Upper lobe of left lung (tissue), 6 donors: ENCODE results near the gene ZFP28. TPM values are rescaled to one million over a fixed set of nuclear protein-coding genes. Genes with fewer than 3 reads are reported as not detected.
A peak's percentile ranks its signal among the peaks of the same experiment; 100 is the strongest.

Experiments used
- ATAC-seq, 2 donors: fragments of 200-7000 bp; cut with Tn5 transposase; one replicate each; pipeline ENCODE4 v1.9.1; 2022; ENCODE audit warnings: mild to moderate bottlenecking in 2 of 2, moderate library complexity in 2 of 2; ENCODE audit not compliant: low FRiP score in 2 of 2
- DNase-seq, 2 donors: peaks; one replicate each; pipeline ENCODE4 v3.0.0-alpha.2; 2019 to 2020
- H3K27ac ChIP-seq, 4 donors: fragments of 200-600 bp; sonication (generic); one replicate each; pipeline ENCODE4 v1.5.1; 2016 to 2019
- H3K27me3 ChIP-seq, 4 donors: fragments of 200-600 bp; sonication (generic); one replicate each; pipeline ENCODE4 v1.5.1; 2017 to 2019
- H3K36me3 ChIP-seq, 4 donors: fragments of 200-600 bp; sonication (generic); one replicate each; pipeline ENCODE4 v1.5.1; 2016 to 2019
- H3K4me1 ChIP-seq, 4 donors: fragments of 200-600 bp; sonication (generic); one replicate each; pipeline ENCODE4 v1.5.1; 2018 to 2019
- H3K4me3 ChIP-seq, 4 donors: fragments of 200-600 bp; sonication (generic); one replicate each; pipeline ENCODE4 v1.5.1; 2017 to 2019; ENCODE audit warnings: mild to moderate bottlenecking in 2 of 4, moderate library complexity in 1 of 4
- H3K9me3 ChIP-seq, 4 donors: fragments of 200-600 bp; sonication (generic); one replicate each; pipeline ENCODE4 v1.5.1; 2018 to 2019
- EP300 ChIP-seq, 4 donors: sonication (generic); formaldehyde crosslinking; IDR thresholded peaks; one replicate each; pipeline ENCODE4 v1.5.1; 2017; ENCODE audit warnings: antibody characterized with exemption in 4 of 4, control low read depth in 2 of 4
- POLR2A ChIP-seq, 4 donors: fragments of 450-650 bp; IDR thresholded peaks; one replicate each; pipeline ENCODE4 v1.5.1; 2016 to 2017; ENCODE audit warnings: antibody characterized with exemption in 4 of 4, mild to moderate bottlenecking in 2 of 4
- POLR2AphosphoS5 ChIP-seq, 2 donors: sonication (generic); formaldehyde crosslinking; IDR thresholded peaks; one replicate each; pipeline ENCODE4 v1.5.1; 2017; ENCODE audit warnings: antibody characterized with exemption in 2 of 2
- WGBS, 2 donors: methylation state at CpG; one replicate each; pipeline ENCODE4 v1.1.5; 2017 to 2018; 5-methylcytosine and 5-hydroxymethylcytosine counted together
- total RNA-seq, 6 donors: library from RNA; depleted of rRNA in 4 of 6; stranded (reverse); fragments of >200 nt in 4 of 6; gene quantifications; one replicate each; pipeline versions ENCODE4 v1.1.0 to v1.2.1, GENCODE V29; 2016 to 2021
- TF ChIP-seq, protein P1 (sequence below), 6 experiments: fragments of 450-650 bp in 4 of 6; fragments of 200-600 bp in 2 of 6; sonication (generic) in 2 of 6; IDR thresholded peaks; one replicate each; pipeline ENCODE4 v1.5.1; 2016 to 2019; ENCODE audit warnings: antibody characterized with exemption in 6 of 6
- donor health status: DM: no; HTN: no; CAD: no; lungs with moderate emphysema.
- donor health status: DM: no; HTN: yes; CAD: no; lungs with severe emphysema.

ZFP28 gene
- total RNA-seq, 6 donors from 2014 or later = 3.1 to 12.0 (median 6.2) TPM

DNA sequence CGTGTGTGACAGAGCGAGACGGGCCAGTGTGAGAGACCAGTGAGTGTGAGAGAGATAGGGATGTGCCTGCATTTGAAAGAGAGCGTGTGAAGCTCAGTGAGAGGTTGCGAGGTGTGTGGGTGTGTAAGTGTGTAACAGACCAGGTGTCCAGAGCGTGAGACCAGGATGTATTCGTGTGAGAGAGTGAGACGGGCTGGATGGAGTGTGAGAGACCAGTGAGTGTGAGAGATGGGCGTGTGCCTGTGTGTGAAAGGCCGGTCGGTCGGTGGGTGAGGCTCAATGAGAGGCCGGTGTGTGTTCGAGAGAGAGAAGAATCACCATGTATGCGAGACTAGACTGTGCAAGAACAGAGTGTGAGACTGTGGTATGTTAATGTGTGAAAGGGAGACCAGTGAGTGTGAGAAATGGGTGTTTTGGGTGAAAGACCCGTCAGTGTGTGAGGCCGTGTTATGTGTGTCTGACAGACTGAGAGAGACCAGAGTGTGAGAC lies 30.4 kb upstream of the ZFP28 start:
- H3K36me3 ChIP-seq = peaks cover 0 to 3% (median 1%) of the 10 kb centered on the region in 4 donors
- H3K4me1 ChIP-seq = peaks cover 4 to 15% (median 5%) of the 10 kb centered on the region in 4 donors
- peak overlapping the region; percentile 57 to 64 (median 60) for H3K4me3 ChIP-seq
- DNase-seq (no peak), ATAC-seq (peak; percentile 2 to 5)
- peaks cover 0 to 39% (median 23%) of the 10 kb centered on the region in 4 donors for H3K9me3 ChIP-seq
- 4 to 5% methylated on average over 17 of the region's 17 CpGs for WGBS, 2 donors
- H3K27me3 ChIP-seq = no peaks in the 10 kb centered on the region
- TF ChIP-seq, protein P1, sequence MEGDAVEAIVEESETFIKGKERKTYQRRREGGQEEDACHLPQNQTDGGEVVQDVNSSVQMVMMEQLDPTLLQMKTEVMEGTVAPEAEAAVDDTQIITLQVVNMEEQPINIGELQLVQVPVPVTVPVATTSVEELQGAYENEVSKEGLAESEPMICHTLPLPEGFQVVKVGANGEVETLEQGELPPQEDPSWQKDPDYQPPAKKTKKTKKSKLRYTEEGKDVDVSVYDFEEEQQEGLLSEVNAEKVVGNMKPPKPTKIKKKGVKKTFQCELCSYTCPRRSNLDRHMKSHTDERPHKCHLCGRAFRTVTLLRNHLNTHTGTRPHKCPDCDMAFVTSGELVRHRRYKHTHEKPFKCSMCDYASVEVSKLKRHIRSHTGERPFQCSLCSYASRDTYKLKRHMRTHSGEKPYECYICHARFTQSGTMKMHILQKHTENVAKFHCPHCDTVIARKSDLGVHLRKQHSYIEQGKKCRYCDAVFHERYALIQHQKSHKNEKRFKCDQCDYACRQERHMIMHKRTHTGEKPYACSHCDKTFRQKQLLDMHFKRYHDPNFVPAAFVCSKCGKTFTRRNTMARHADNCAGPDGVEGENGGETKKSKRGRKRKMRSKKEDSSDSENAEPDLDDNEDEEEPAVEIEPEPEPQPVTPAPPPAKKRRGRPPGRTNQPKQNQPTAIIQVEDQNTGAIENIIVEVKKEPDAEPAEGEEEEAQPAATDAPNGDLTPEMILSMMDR (IDR thresholded peaks at IDR 0.05) = no peak
- TF ChIP-seq POLR2AphosphoS5 (IDR thresholded peaks at IDR 0.05) (no peak), EP300 (IDR thresholded peaks at IDR 0.05) (no peak), POLR2A (IDR thresholded peaks at IDR 0.05) (no peak)
- H3K27ac ChIP-seq = peak overlapping the region; percentile 92 to 99 (median 96)

DNA sequence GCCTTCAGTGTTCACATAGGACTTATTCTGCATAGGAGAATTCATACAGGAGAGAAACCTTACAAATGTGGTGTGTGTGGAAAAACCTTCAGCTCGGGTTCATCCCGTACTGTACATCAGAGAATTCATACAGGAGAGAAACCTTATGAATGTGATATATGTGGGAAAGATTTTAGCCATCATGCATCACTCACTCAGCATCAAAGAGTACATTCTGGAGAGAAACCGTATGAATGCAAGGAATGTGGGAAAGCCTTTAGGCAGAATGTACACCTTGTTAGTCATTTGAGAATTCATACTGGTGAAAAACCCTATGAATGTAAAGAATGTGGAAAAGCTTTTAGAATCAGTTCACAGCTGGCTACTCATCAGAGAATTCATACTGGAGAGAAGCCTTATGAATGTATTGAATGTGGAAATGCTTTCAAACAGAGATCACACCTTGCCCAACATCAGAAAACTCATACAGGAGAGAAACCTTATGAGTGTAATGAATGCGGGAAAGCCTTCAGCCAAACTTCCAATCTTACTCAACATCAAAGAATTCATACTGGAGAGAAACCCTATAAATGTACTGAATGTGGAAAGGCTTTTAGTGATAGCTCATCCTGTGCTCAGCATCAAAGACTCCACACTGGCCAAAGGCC lies 13.4 kb upstream of the ZFP28 start:
- Histone ChIP-seq H3K27me3 (no peaks in the 10 kb centered on the region), H3K4me1 (no peaks in the 10 kb centered on the region), H3K9me3 (peaks cover 92 to 100% (median 98%) of the 10 kb centered on the region in 4 donors), H3K4me3 (no peak overlapping the region), H3K27ac (no peak overlapping the region), H3K36me3 (peaks cover 2 to 41% (median 4%) of the 10 kb centered on the region in 4 donors)
- TF ChIP-seq EP300 (IDR thresholded peaks at IDR 0.05) (no peak), POLR2A (IDR thresholded peaks at IDR 0.05) (no peak), POLR2AphosphoS5 (IDR thresholded peaks at IDR 0.05) (no peak)
- TF ChIP-seq, protein P1 (IDR thresholded peaks at IDR 0.05) = no peak
- DNase-seq (no peak), ATAC-seq (no peak)
- 77 to 86% methylated on average over 4 of the region's 4 CpGs for WGBS, 2 donors

DNA sequence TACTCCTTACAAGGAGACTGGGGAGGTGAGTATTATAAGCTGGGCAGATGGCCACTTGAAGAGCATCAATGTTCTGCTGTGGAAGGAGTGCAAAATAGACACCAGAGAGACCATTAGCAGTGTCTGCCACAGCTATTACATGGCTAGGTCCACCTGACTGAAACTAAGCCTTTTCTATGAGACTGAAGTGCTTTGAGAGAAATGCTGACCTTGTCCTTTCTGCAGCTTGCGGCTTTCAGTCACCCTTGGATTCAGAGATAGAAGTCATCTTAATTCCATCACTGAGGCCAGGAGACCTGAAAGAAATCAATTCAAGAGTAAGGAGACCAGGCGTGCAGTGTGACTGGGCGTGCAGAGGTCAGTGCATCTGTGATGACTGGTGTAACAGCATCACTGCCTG lies 1.3 kb upstream of the ZFP28 start:
- peak overlapping the region in 2 of 4 donors; percentile 67 to 94 for H3K4me3 ChIP-seq
- H3K36me3 ChIP-seq = peaks cover 0 to 20% (median 3%) of the 10 kb centered on the region in 4 donors
- DNase-seq = no peak
- peaks cover 6 to 18% (median 11%) of the 10 kb centered on the region in 4 donors for H3K4me1 ChIP-seq
- no peak for ATAC-seq
- H3K9me3 ChIP-seq = peaks cover 16 to 84% (median 65%) of the 10 kb centered on the region in 4 donors
- WGBS, 2 donors = 92 to 96% methylated on average over 3 of the region's 3 CpGs
- TF ChIP-seq POLR2AphosphoS5 (IDR thresholded peaks at IDR 0.05) = no peak
- TF ChIP-seq, protein P1 (IDR thresholded peaks at IDR 0.05) = no peak
- TF ChIP-seq EP300 (IDR thresholded peaks at IDR 0.05) = no peak
- no peak for TF ChIP-seq POLR2A (IDR thresholded peaks at IDR 0.05)
- H3K27me3 ChIP-seq = no peaks in the 10 kb centered on the region
- H3K27ac ChIP-seq = peak overlapping the region in 1 of 4 donors; percentile 97

DNA sequence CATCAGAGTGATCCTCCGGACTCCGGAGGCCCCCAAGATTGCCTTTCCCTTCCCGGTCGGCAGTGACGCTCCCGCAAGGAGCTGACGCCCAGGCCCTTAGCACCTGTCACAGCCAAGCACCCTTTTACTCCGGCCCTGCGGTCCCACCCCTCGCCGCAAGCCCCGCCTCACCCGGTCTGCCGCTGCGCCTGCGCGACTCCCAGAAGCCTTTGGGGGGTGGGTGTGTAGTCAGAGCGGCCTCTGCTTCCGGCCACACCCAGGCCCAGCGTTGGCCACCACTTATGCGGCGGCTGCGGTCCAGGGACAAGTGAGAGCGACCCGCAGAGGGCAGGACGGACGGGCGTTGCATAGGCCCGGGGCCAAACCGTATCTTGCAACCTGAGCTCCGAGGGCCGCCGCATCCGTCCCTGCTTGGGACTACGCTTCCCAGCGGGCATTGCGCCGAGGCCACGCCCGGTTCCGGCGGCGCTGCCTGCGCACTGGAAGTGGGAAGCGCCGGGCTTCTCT lies 441 bp upstream of the ZFP28 start:
- peak; percentile 83 to 98 for DNase-seq
- TF ChIP-seq POLR2AphosphoS5 (IDR thresholded peaks at IDR 0.05) (peak; percentile 50 to 53), EP300 (IDR thresholded peaks at IDR 0.05) (no peak), POLR2A (IDR thresholded peaks at IDR 0.05) (peak in 2 of 4 donors; percentile 14 to 30)
- TF ChIP-seq, protein P1 (IDR thresholded peaks at IDR 0.05) = peak in 4 of 6 experiments; percentile 8 to 62 (median 40)
- 0 to 3% methylated on average over 25 to 27 of the region's 46 CpGs for WGBS, 2 donors
- H3K4me1 ChIP-seq = peaks cover 6 to 18% (median 11%) of the 10 kb centered on the region in 4 donors
- H3K36me3 ChIP-seq = peaks cover 0 to 24% (median 5%) of the 10 kb centered on the region in 4 donors
- H3K27ac ChIP-seq = peak overlapping the region; percentile 81 to 97 (median 92)
- no peaks in the 10 kb centered on the region for H3K27me3 ChIP-seq
- peak overlapping the region; percentile 62 to 94 (median 74) for H3K4me3 ChIP-seq
- peaks cover 18 to 80% (median 64%) of the 10 kb centered on the region in 4 donors for H3K9me3 ChIP-seq
- peak; percentile 97 to 98 for ATAC-seq
